ENCODE data around the gene FYB1.

GRCh38 chr5:39130716-39131115 is 88.6 kb downstream of the FYB1 start:
- TF ChIP-seq CTCF (IDR thresholded peaks at IDR 0.05) (no peak), POLR2AphosphoS5 (IDR thresholded peaks at IDR 0.05) (no peak)

Data from stomach (tissue), 4 donors.